Activated CD4-positive, alpha-beta T cell treated with anti-CD3 and anti-CD28 coated beads, Interleukin-2, amount 50 U/mL, for 16 hours (primary cell): ENCODE results near the gene OR4A5.
"Not testable (repeated sequence)": the region's sequence is repeated elsewhere in the genome, so short reads cannot be mapped to it uniquely, and the experiment has no call there.

Experiments used
- DNase-seq: peaks from one replicate; pipeline ENCODE4 v3.0.0-alpha.2; 2020

OR4A5 gene

GRCh38 chr11:54706532-54706931 lies at the start of gene OR4A5:
Gene OR4A5, plus strand, starts transcription at chr11:54706832. Its CDS starts 53 bp downstream, at chr11:54706885.
- not testable (repeated sequence) for DNase-seq

GRCh38 chr11:54720094-54720493 lies 13.5 kb downstream of the OR4A5 start:
- DNase-seq: not testable (repeated sequence)
